ENCODE data around the gene SLC38A2. TPM values are rescaled to one million over a fixed set of nuclear protein-coding genes. Genes with fewer than 3 reads are reported as not detected.

SLC38A2 gene
- total and polyA plus RNA-seq, 2 experiments from 2014 or later: 181 to 718 TPM

Other genes starting within 250 kb of the SLC38A2 start
- gene SLC38A1, start 103.7 kb downstream of the SLC38A2 start, total RNA-seq (2014; rRNA removed; shearing (Covaris generic)): 234 and 281 TPM in 2 replicates
- 91.1 and 114 TPM in 2 replicates for gene SLC38A1, start 103.7 kb downstream of the SLC38A2 start, polyA plus RNA-seq (2016; fragmentation: Nextera tagmentation; extraction: Ambion mirVana)

Data from GM23338 (cell line).